ENCODE measurements around the gene GABBR2.
"Not testable (repeated sequence)": the region's sequence is repeated elsewhere in the genome, so short reads cannot be mapped to it uniquely, and the experiment has no call there.

GABBR2 gene

GRCh38 chr9:98311541-98311940 is 397.2 kb downstream of the GABBR2 start:
- no peak for DNase-seq

GRCh38 chr9:98310752-98311392 is 397.9 kb downstream of the GABBR2 start:
- no peak for DNase-seq

GRCh38 chr9:98306384-98307145 is 402.2 kb downstream of the GABBR2 start:
- no peak for DNase-seq

GRCh38 chr9:98304381-98304780 is 404.4 kb downstream of the GABBR2 start:
- DNase-seq = no peak

GRCh38 chr9:98303633-98304125 is 405.1 kb downstream of the GABBR2 start:
- no peak for DNase-seq

GRCh38 chr9:98302938-98303632 is 405.6 kb downstream of the GABBR2 start:
- DNase-seq = no peak

GRCh38 chr9:98302150-98302549 is 406.6 kb downstream of the GABBR2 start:
- no peak for DNase-seq

GRCh38 chr9:98300611-98301010 is 408.1 kb downstream of the GABBR2 start:
- no peak for DNase-seq

- DNase-seq = no peak
These were observed 410.3 kb downstream of the GABBR2 start for GRCh38 chr9:98298476-98298875.

- no peak for DNase-seq
These were observed 412.9 kb downstream of the GABBR2 start for GRCh38 chr9:98295824-98296223.

- no peak for DNase-seq
These were observed 416.9 kb downstream of the GABBR2 start for GRCh38 chr9:98291820-98292219.

GRCh38 chr9:98290411-98290810 is 418.3 kb downstream of the GABBR2 start:
- no peak for DNase-seq

- DNase-seq = no peak
These were observed 419.0 kb downstream of the GABBR2 start for GRCh38 chr9:98289614-98290201.

- DNase-seq = no peak
These were observed 419.9 kb downstream of the GABBR2 start for GRCh38 chr9:98288881-98289280.

- DNase-seq = no peak
These were observed 421.4 kb downstream of the GABBR2 start for GRCh38 chr9:98287384-98287783.

GRCh38 chr9:98285446-98285845 is 423.3 kb downstream of the GABBR2 start:
- DNase-seq = no peak

- DNase-seq = no peak
These were observed 424.0 kb downstream of the GABBR2 start for GRCh38 chr9:98284754-98285153.

- not testable (repeated sequence) for DNase-seq
These were observed 425.6 kb downstream of the GABBR2 start for GRCh38 chr9:98283143-98283542.

- no peak for DNase-seq
These were observed 427.5 kb downstream of the GABBR2 start for GRCh38 chr9:98281281-98281680.

- no peak for DNase-seq
These were observed 428.2 kb downstream of the GABBR2 start for GRCh38 chr9:98280574-98280973.

GRCh38 chr9:98280162-98280561 is 428.6 kb downstream of the GABBR2 start:
- DNase-seq = no peak

GRCh38 chr9:98276907-98277469 is 431.7 kb downstream of the GABBR2 start:
- no peak for DNase-seq

- no peak for DNase-seq
These were observed 433.6 kb downstream of the GABBR2 start for GRCh38 chr9:98275159-98275558.

Data from CD4-positive, alpha-beta T cell treated with Interleukin-4 for 1 hour (primary cell).